Spleen (tissue), 11 donors: ENCODE results near the gene SEMA5A. TPM values are rescaled to one million over a fixed set of nuclear protein-coding genes. Genes with fewer than 3 reads are reported as not detected.

Source experiments
- DNase-seq: peaks from one replicate; pipeline ENCODE4 v3.0.0-alpha.2; 2020
- H3K27ac ChIP-seq, 8 donors: fragments of 200-600 bp; sonication (generic) in 7 of 8; 1 replicate in 4 of 8; 2 replicates in 4 of 8; pipeline versions ENCODE4 v1.5.0 to v1.8.0; 2016 to 2021; ENCODE audit warnings: inconsistent platforms in 4 of 8, mild to moderate bottlenecking in 4 of 8, moderate library complexity in 1 of 8
- H3K27me3 ChIP-seq, 7 donors: fragments of 200-600 bp; sonication (generic) in 6 of 7; replicated peaks in 1 of 7; 1 replicate in 4 of 7; 2 replicates in 3 of 7; pipeline versions ENCODE4 v1.5.0 to v1.8.0; 2016 to 2021; ENCODE audit warnings: inconsistent platforms in 3 of 7, mild to moderate bottlenecking in 1 of 7
- H3K36me3 ChIP-seq, 6 donors: fragments of 200-600 bp; sonication (generic) in 5 of 6; 1 replicate in 4 of 6; 2 replicates in 2 of 6; pipeline versions ENCODE4 v1.5.0 to v1.8.0; 2016 to 2021; ENCODE audit warnings: inconsistent platforms in 2 of 6
- H3K4me1 ChIP-seq, 6 donors: fragments of 200-600 bp; sonication (generic) in 5 of 6; 1 replicate in 3 of 6; 2 replicates in 3 of 6; pipeline versions ENCODE4 v1.5.0 to v1.8.0; 2016 to 2021; ENCODE audit warnings: inconsistent platforms in 3 of 6
- H3K4me3 ChIP-seq, 8 donors: fragments of 200-600 bp; sonication (generic) in 7 of 8; 1 replicate in 4 of 8; 2 replicates in 4 of 8; pipeline versions ENCODE4 v1.5.0 to v1.8.0; 2016 to 2021; ENCODE audit warnings: inconsistent platforms in 4 of 8, mild to moderate bottlenecking in 4 of 8, moderate library complexity in 2 of 8
- H3K9me3 ChIP-seq, 8 donors: fragments of 200-600 bp; sonication (generic) in 7 of 8; 1 replicate in 4 of 8; 2 replicates in 4 of 8; pipeline versions ENCODE4 v1.5.0 to v1.8.0; 2016 to 2021; ENCODE audit warnings: inconsistent platforms in 4 of 8
- POLR2A ChIP-seq, 3 donors: fragments of 450-650 bp; IDR thresholded peaks; one replicate each; pipeline ENCODE4 v1.5.1; 2017; ENCODE audit warnings: antibody characterized with exemption in 3 of 3, mild to moderate bottlenecking in 1 of 3
- POLR2AphosphoS5 ChIP-seq, 3 donors: sonication (generic); formaldehyde crosslinking; IDR thresholded peaks; one replicate each; pipeline ENCODE4 v1.5.1; 2017; ENCODE audit warnings: antibody characterized with exemption in 3 of 3
- WGBS, 5 donors: extraction: QIAGEN DNeasy Blood & Tissue Kit in 3 of 5; methylation state at CpG; one replicate each; pipeline versions ENCODE4 v1.1.5 to v1.1.7; 2013 to 2018; 5-methylcytosine and 5-hydroxymethylcytosine counted together
- intact Hi-C: fragments of 100-400 bp; cut with DNase I; formaldehyde crosslinking; loops from one replicate; pipeline ENCODE4 v1.15.0; 2023; ENCODE audit warnings: low total_unique reads
- polyA plus RNA-seq, 3 donors: library from polyadenylated mRNA; stranded (reverse); fragments of 200-250 nt; gene quantifications; one replicate each; pipeline ENCODE4 v1.2.1, GENCODE V29; 2013
- total RNA-seq, 7 donors: library from RNA; depleted of rRNA in 3 of 7; stranded (reverse); fragments of >200 nt in 3 of 7; fragmentation: NEBNext Ultra II Directional in 4 of 7; extraction: Animal tissue kit (Norgen Biotek cat#: 25700) in 4 of 7; gene quantifications; one replicate each; pipeline versions ENCODE4 v1.1.0 to v1.2.1, GENCODE V29; 2016 to 2021
- TF ChIP-seq, protein P1 (sequence below), 11 experiments: fragments of 200-600 bp in 7 of 11; fragments of 450-650 bp in 4 of 11; sonication (generic) in 4 of 11; IDR thresholded peaks in 8 of 11; conservative IDR thresholded peaks in 3 of 11; 1 replicate in 7 of 11; 2 replicates in 4 of 11; pipeline versions ENCODE4 v1.4.0 to v1.8.0; 2016 to 2021; ENCODE audit warnings: antibody characterized with exemption in 11 of 11, inconsistent platforms in 4 of 11, mild to moderate bottlenecking in 1 of 11
- donor health status: healthy with polysubstance abuse.
- donor health status: DM: no; HTN: no; CAD: no; lungs with moderate emphysema.
- donor health status: DM: no; HTN: no; CAD: no.
- donor health status: Bipolar disorder and iron deficiency.
- donor health status: healthy.
- donor health status: DM: no; HTN: no; CAD: no.
- donor health status: DM: yes; HTN: yes; CAD: no.

Gene SEMA5A
- total and polyA plus RNA-seq, 10 donors: 1.4 to 30.9 (median 13.1) TPM

DNA sequence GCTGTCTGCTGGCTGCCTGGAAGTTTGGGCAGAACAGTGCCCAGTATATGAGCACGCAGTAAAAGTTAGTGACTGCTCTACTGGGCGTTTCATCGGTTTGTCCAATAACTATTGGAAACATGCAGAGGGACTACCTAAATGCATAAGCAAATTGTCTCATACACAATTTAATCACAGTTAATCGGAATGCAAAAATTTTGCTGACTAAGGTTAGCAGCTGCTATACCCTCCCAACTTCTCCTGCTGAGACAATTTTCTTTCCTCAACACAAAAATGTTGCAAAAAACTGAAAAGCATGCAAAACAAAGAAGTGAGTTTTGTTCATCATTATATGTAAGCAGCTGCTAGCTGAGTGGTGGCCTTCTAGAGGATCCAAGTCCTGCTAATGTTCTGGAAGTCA, 327.5 kb downstream of the SEMA5A start:
- no peak for DNase-seq
- intact Hi-C loops: no loop called here
- no peaks in the 10 kb centered on the region for H3K27me3 ChIP-seq
- no peak overlapping the region for H3K4me3 ChIP-seq
- no peak overlapping the region for H3K27ac ChIP-seq
- 81 to 97% (median 88%) methylated on average over 4 of the region's 4 CpGs for WGBS, 5 donors
- no peaks in the 10 kb centered on the region for H3K36me3 ChIP-seq
- no peaks in the 10 kb centered on the region for H3K4me1 ChIP-seq
- TF ChIP-seq POLR2A (IDR thresholded peaks at IDR 0.05): no peak
- TF ChIP-seq, protein P1, sequence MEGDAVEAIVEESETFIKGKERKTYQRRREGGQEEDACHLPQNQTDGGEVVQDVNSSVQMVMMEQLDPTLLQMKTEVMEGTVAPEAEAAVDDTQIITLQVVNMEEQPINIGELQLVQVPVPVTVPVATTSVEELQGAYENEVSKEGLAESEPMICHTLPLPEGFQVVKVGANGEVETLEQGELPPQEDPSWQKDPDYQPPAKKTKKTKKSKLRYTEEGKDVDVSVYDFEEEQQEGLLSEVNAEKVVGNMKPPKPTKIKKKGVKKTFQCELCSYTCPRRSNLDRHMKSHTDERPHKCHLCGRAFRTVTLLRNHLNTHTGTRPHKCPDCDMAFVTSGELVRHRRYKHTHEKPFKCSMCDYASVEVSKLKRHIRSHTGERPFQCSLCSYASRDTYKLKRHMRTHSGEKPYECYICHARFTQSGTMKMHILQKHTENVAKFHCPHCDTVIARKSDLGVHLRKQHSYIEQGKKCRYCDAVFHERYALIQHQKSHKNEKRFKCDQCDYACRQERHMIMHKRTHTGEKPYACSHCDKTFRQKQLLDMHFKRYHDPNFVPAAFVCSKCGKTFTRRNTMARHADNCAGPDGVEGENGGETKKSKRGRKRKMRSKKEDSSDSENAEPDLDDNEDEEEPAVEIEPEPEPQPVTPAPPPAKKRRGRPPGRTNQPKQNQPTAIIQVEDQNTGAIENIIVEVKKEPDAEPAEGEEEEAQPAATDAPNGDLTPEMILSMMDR (IDR thresholded peaks at IDR 0.05 in 8 of 11, conservative IDR thresholded peaks at IDR 0.05 in 3 of 11): no peak
- TF ChIP-seq POLR2AphosphoS5 (IDR thresholded peaks at IDR 0.05): no peak
- no peaks in the 10 kb centered on the region for H3K9me3 ChIP-seq

DNA sequence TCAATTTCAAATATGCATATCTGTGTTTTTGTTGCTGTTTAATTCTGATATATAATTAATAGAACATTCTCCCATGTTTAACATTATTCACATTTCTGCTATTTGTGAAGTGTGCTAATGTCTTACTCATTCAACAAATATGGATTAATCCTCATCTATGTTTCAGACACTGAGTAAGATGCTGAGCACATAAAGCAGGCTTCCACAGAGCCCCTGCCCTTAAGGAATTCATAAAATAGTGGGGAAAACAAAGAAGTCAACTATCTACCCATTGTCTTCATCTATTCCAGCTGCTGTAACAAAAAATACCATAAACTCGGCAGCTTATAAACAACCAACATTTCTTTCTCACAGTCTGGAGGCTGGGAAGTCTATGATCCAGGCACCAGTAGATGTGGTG, 333.3 kb downstream of the SEMA5A start:
- H3K4me1 ChIP-seq: no peaks in the 10 kb centered on the region
- intact Hi-C loops: no loop called here
- H3K4me3 ChIP-seq: no peak overlapping the region
- no peak overlapping the region for H3K27ac ChIP-seq
- TF ChIP-seq POLR2A (IDR thresholded peaks at IDR 0.05) (no peak), POLR2AphosphoS5 (IDR thresholded peaks at IDR 0.05) (no peak)
- TF ChIP-seq, protein P1 (IDR thresholded peaks at IDR 0.05 in 8 of 11, conservative IDR thresholded peaks at IDR 0.05 in 3 of 11): no peak
- 35 to 97% (median 80%) methylated on average over 1 of the region's 1 CpG for WGBS, 5 donors
- no peaks in the 10 kb centered on the region for H3K36me3 ChIP-seq
- H3K9me3 ChIP-seq: no peaks in the 10 kb centered on the region
- no peak for DNase-seq
- no peaks in the 10 kb centered on the region for H3K27me3 ChIP-seq

DNA sequence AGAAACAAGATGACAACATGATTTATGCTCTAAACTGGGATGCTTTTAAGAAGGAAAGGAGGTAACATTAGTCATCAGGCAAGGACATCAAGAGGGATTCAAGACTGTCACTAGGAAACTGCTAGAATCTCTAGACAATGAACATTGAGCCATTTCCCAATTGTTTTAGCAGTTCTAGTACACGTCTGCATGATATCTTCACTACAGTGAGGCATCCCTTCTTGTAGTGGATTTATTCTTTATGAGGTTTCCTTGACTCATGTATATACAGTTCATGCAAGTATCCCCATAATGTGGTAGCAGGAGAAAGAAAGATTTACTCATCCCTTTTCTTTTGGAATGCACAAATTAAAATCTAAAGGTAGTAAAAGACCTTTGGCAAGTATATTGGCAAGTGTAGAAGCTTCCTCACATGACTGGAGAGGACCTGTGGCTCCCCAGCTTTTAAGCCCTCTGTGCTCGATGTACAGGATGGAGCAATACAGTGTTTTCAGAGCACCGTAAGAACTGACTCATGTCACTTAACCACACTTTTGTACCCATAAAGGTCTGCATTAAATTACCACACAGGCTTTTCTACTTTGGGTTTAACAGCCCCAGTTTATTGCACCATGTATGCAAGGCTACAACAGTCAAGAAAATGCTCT, 335.9 kb downstream of the SEMA5A start:
- no peak overlapping the region for H3K4me3 ChIP-seq
- H3K27ac ChIP-seq: no peak overlapping the region
- no peak for DNase-seq
- TF ChIP-seq POLR2AphosphoS5 (IDR thresholded peaks at IDR 0.05) (no peak), POLR2A (IDR thresholded peaks at IDR 0.05) (no peak)
- TF ChIP-seq, protein P1 (IDR thresholded peaks at IDR 0.05 in 8 of 11, conservative IDR thresholded peaks at IDR 0.05 in 3 of 11): no peak
- H3K27me3 ChIP-seq: no peaks in the 10 kb centered on the region
- intact Hi-C loops: loop anchor here (5.0 kb wide), 1 partner anchor 453 kb away; no protein-coding TSS in a partner anchor
- H3K36me3 ChIP-seq: no peaks in the 10 kb centered on the region
- H3K4me1 ChIP-seq: no peaks in the 10 kb centered on the region
- no peaks in the 10 kb centered on the region for H3K9me3 ChIP-seq
- WGBS, 5 donors: 66 to 82% (median 81%) methylated on average over 3 of the region's 3 CpGs

- H3K9me3 ChIP-seq: peaks cover 0 to 4% (median 0%) of the 10 kb centered on the region in 8 donors
- intact Hi-C loops: loop anchor here (5.0 kb wide), 1 partner anchor 451 kb away; no protein-coding TSS in a partner anchor
- H3K4me3 ChIP-seq: no peak overlapping the region
- WGBS, 5 donors: 33 to 49% (median 36%) methylated on average over 5 of the region's 5 CpGs
- no peak overlapping the region for H3K27ac ChIP-seq
- TF ChIP-seq POLR2A (IDR thresholded peaks at IDR 0.05): no peak
- TF ChIP-seq, protein P1 (IDR thresholded peaks at IDR 0.05 in 8 of 11, conservative IDR thresholded peaks at IDR 0.05 in 3 of 11): peak in 7 of 11 experiments; percentile 28 to 59 (median 43)
- H3K4me1 ChIP-seq: no peaks in the 10 kb centered on the region
- no peaks in the 10 kb centered on the region for H3K36me3 ChIP-seq
- no peak for DNase-seq
- H3K27me3 ChIP-seq: no peaks in the 10 kb centered on the region
Measured at GRCh38 chr5:9207817-9208418, 338.0 kb downstream of the SEMA5A start.
